ENCODE data around the gene KIAA0513.

Gene KIAA0513

DNA sequence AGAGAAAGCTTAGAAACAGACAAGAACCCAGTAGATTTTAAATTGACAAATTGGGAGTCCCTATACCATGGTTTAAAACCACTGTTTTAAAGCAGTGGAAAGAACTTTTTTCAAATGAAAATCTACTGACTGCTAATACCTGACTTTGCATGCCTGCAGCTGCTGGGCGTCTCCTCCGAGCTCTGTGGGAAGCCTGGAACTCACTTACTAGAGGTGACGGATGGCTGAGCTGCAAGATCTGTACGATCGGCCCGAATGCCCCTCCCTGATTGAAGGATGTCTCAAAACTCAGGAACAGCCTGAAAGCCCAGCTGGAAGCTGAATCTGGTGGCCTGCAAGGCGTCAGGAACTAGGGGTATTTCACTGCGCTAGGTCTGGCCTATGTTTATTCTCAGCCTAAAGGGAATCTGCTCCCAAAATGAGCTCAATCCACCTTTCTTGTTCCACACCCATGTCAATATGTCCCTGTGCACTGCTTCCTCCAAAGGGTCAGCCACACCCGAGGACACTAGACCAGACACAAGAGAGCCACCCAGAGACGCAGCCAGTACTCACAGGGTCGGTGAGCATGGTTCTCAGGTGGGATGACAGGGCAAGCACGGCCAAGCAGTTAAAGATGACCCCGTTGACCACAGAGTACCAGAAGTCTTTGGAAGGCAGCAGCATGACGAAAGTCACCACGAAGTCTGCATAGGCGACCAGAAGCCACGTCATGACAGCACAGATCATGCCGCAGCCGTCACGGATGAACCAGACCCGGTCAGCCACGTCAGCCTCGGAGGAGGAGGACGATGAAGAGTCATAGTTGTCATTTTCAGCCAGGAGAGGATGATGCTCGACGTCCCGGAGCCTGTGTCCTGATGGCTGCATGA lies 37.6 kb upstream of the KIAA0513 start:
- Histone ChIP-seq H3K27ac (replicated peaks) (no peak overlapping the region), H3K27me3 (ENCODE audit: insufficient read depth, poor library complexity, severe bottlenecking) (no peaks in the 10 kb centered on the region), H3K4me3 (replicated peaks; ENCODE audit: insufficient read depth, low read length) (no peak overlapping the region)
- no peak for DNase-seq (ENCODE audit: low read depth in 1 of 2, low spot score in 1 of 2)
- TF ChIP-seq, protein P1, sequence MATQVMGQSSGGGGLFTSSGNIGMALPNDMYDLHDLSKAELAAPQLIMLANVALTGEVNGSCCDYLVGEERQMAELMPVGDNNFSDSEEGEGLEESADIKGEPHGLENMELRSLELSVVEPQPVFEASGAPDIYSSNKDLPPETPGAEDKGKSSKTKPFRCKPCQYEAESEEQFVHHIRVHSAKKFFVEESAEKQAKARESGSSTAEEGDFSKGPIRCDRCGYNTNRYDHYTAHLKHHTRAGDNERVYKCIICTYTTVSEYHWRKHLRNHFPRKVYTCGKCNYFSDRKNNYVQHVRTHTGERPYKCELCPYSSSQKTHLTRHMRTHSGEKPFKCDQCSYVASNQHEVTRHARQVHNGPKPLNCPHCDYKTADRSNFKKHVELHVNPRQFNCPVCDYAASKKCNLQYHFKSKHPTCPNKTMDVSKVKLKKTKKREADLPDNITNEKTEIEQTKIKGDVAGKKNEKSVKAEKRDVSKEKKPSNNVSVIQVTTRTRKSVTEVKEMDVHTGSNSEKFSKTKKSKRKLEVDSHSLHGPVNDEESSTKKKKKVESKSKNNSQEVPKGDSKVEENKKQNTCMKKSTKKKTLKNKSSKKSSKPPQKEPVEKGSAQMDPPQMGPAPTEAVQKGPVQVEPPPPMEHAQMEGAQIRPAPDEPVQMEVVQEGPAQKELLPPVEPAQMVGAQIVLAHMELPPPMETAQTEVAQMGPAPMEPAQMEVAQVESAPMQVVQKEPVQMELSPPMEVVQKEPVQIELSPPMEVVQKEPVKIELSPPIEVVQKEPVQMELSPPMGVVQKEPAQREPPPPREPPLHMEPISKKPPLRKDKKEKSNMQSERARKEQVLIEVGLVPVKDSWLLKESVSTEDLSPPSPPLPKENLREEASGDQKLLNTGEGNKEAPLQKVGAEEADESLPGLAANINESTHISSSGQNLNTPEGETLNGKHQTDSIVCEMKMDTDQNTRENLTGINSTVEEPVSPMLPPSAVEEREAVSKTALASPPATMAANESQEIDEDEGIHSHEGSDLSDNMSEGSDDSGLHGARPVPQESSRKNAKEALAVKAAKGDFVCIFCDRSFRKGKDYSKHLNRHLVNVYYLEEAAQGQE (IDR thresholded peaks at IDR 0.05; ENCODE audit: insufficient replicate concordance, low read depth), result no peak
- TF ChIP-seq GABPA (IDR thresholded peaks at IDR 0.05; ENCODE audit: low read depth), result no peak
- TF ChIP-seq POLR2AphosphoS5 (IDR thresholded peaks at IDR 0.05; ENCODE audit: low read depth), result no peak
- TF ChIP-seq, protein P2, sequence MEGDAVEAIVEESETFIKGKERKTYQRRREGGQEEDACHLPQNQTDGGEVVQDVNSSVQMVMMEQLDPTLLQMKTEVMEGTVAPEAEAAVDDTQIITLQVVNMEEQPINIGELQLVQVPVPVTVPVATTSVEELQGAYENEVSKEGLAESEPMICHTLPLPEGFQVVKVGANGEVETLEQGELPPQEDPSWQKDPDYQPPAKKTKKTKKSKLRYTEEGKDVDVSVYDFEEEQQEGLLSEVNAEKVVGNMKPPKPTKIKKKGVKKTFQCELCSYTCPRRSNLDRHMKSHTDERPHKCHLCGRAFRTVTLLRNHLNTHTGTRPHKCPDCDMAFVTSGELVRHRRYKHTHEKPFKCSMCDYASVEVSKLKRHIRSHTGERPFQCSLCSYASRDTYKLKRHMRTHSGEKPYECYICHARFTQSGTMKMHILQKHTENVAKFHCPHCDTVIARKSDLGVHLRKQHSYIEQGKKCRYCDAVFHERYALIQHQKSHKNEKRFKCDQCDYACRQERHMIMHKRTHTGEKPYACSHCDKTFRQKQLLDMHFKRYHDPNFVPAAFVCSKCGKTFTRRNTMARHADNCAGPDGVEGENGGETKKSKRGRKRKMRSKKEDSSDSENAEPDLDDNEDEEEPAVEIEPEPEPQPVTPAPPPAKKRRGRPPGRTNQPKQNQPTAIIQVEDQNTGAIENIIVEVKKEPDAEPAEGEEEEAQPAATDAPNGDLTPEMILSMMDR (IDR thresholded peaks at IDR 0.05; ENCODE audit: insufficient read depth, low read length), result no peak
- no peak for TF ChIP-seq SPI1 (IDR thresholded peaks at IDR 0.05; ENCODE audit: borderline replicate concordance, low read depth)

DNA sequence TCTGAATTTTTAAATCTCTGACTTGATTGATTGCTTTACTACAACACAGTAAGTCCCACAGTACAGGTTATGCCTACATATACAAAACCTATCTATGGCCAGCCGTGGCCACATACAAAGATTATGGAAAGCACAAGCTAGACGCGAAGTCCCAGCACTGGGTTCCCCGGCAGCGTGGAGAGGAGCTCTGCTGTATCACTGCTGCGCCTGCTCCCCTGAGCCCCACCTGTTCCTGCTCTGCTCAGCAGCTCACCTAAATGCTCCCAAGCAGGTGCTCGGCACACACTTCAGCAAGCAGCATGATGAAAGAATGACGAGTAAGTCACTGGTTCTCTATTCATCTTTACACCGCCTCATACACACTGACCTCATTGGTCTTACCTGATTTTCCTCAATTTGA lies 36.8 kb upstream of the KIAA0513 start:
- DNase-seq (ENCODE audit: low read depth in 1 of 2, low spot score in 1 of 2), result no peak
- no peaks in the 10 kb centered on the region for H3K27me3 ChIP-seq (ENCODE audit: insufficient read depth, poor library complexity, severe bottlenecking)
- no peak for TF ChIP-seq GABPA (IDR thresholded peaks at IDR 0.05; ENCODE audit: low read depth)
- TF ChIP-seq, protein P1 (IDR thresholded peaks at IDR 0.05; ENCODE audit: insufficient replicate concordance, low read depth), result no peak
- TF ChIP-seq, protein P2 (IDR thresholded peaks at IDR 0.05; ENCODE audit: insufficient read depth, low read length), result no peak
- TF ChIP-seq POLR2AphosphoS5 (IDR thresholded peaks at IDR 0.05; ENCODE audit: low read depth), result no peak
- no peak for TF ChIP-seq SPI1 (IDR thresholded peaks at IDR 0.05; ENCODE audit: borderline replicate concordance, low read depth)
- H3K27ac ChIP-seq (replicated peaks), result no peak overlapping the region
- no peak overlapping the region for H3K4me3 ChIP-seq (replicated peaks; ENCODE audit: insufficient read depth, low read length)

DNA sequence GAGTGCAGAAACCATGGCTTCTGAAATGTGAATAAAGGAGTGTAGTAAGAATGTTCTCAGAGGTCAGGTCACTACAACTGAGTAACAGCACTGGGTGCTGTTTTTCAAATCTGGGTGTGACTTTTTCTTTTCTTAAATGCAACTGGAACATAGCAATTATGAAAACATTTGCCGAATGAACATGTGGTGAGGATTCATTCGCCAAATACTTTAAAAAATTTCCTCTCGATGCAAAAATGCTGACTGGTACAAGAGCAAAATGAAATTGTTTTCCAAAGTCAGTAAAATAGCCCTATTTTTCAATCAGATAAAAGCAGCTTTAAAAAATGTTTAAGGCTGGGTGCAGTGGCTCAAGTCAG lies 34.9 kb upstream of the KIAA0513 start:
- no peak for DNase-seq (ENCODE audit: low read depth in 1 of 2, low spot score in 1 of 2)
- Histone ChIP-seq H3K4me3 (replicated peaks; ENCODE audit: insufficient read depth, low read length) (no peak overlapping the region), H3K27me3 (ENCODE audit: insufficient read depth, poor library complexity, severe bottlenecking) (no peaks in the 10 kb centered on the region), H3K27ac (replicated peaks) (no peak overlapping the region)
- TF ChIP-seq, protein P2 (IDR thresholded peaks at IDR 0.05; ENCODE audit: insufficient read depth, low read length), result no peak
- TF ChIP-seq, protein P1 (IDR thresholded peaks at IDR 0.05; ENCODE audit: insufficient replicate concordance, low read depth), result no peak
